ENCODE results near the gene ZNG1C. TPM values are rescaled to one million over a fixed set of nuclear protein-coding genes. Genes with fewer than 3 reads are reported as not detected.
"Not testable (repeated sequence)": the region's sequence is repeated elsewhere in the genome, so short reads cannot be mapped to it uniquely, and the experiment has no call there.

The ZNG1C gene
- polyA plus RNA-seq (ENCODE audit: insufficient read length) = 26.3 TPM
- long read RNA-seq, donor 1, partial matches to known transcripts = 12 of 16 reads
- long read RNA-seq, donor 1, other reads (novel, unspliced or antisense) = 0 of 16 reads
- long read RNA-seq, donor 2, transcript CBWD3-206 (3 exons, 1,736 nt) = major isoform, 8 of 16 reads
- long read RNA-seq, donor 2, partial matches to known transcripts = 6 of 16 reads
- long read RNA-seq, donor 2, other reads (novel, unspliced or antisense) = 0 of 16 reads
- long read RNA-seq, donor 3, partial matches to known transcripts = 5 of 9 reads
- long read RNA-seq, donor 3, other reads (novel, unspliced or antisense) = 0 of 9 reads
- long read RNA-seq, donor 4, partial matches to known transcripts = 0 of 1 reads
- long read RNA-seq, donor 4, other reads (novel, unspliced or antisense) = 0 of 1 reads
- long read RNA-seq, donor 5, transcript CBWD3-206 (3 exons, 1,736 nt) = major isoform, 6 of 6 reads
- long read RNA-seq, donor 5, partial matches to known transcripts = 0 of 6 reads
- long read RNA-seq, donor 5, other reads (novel, unspliced or antisense) = 0 of 6 reads
- long read RNA-seq, donor 6, transcript CBWD3-206 (3 exons, 1,736 nt) = major isoform, 10 of 15 reads
- long read RNA-seq, donor 6, partial matches to known transcripts = 5 of 15 reads
- long read RNA-seq, donor 6, other reads (novel, unspliced or antisense) = 0 of 15 reads
- long read RNA-seq, donor 7, transcript CBWD3-206 (3 exons, 1,736 nt) = major isoform, 5 of 15 reads
- long read RNA-seq, donor 7, partial matches to known transcripts = 10 of 15 reads
- long read RNA-seq, donor 7, other reads (novel, unspliced or antisense) = 0 of 15 reads
- long read RNA-seq, donor 8, partial matches to known transcripts = 0 of 2 reads
- long read RNA-seq, donor 8, other reads (novel, unspliced or antisense) = 0 of 2 reads

GRCh38 chr9:68241683-68242082, at the start of gene ZNG1C:
Gene ZNG1C, plus strand, starts transcription at chr9:68241983. Its CDS starts 49 bp downstream, at chr9:68242032.
- DNase-seq = not testable (repeated sequence)

- DNase-seq = not testable (repeated sequence)
These were observed 654 bp downstream of the ZNG1C start for GRCh38 chr9:68242437-68242836.

GRCh38 chr9:68281041-68281440, 39.3 kb downstream of the ZNG1C start:
- DNase-seq = not testable (repeated sequence)

GRCh38 chr9:68302567-68302966, 60.8 kb downstream of the ZNG1C start, which contains the start of gene FOXD4L3:
Gene FOXD4L3, plus strand, starts transcription at chr9:68302867. Its CDS starts 85 bp downstream, at chr9:68302952.
- not testable (repeated sequence) for DNase-seq

- DNase-seq = not testable (repeated sequence)
These were observed 62.0 kb downstream of the ZNG1C start for GRCh38 chr9:68303771-68304170.

GRCh38 chr9:68304212-68304611, 62.4 kb downstream of the ZNG1C start:
- DNase-seq = not testable (repeated sequence)

- DNase-seq = not testable (repeated sequence)
These were observed 63.0 kb downstream of the ZNG1C start for GRCh38 chr9:68304777-68305176.

- not testable (repeated sequence) for DNase-seq
These were observed 64.0 kb downstream of the ZNG1C start for GRCh38 chr9:68305680-68306285.

- DNase-seq = not testable (repeated sequence)
These were observed 64.7 kb downstream of the ZNG1C start for GRCh38 chr9:68306391-68306964.

- not testable (repeated sequence) for DNase-seq
These were observed 65.3 kb downstream of the ZNG1C start for GRCh38 chr9:68307127-68307526.

GRCh38 chr9:68307654-68308053, 65.9 kb downstream of the ZNG1C start:
- DNase-seq = not testable (repeated sequence)

GRCh38 chr9:68311208-68311607, 69.4 kb downstream of the ZNG1C start:
- DNase-seq = not testable (repeated sequence)

GRCh38 chr9:68318209-68318608, 76.4 kb downstream of the ZNG1C start:
- DNase-seq = not testable (repeated sequence)

GRCh38 chr9:68323749-68324148, 82.0 kb downstream of the ZNG1C start:
- DNase-seq = not testable (repeated sequence)

GRCh38 chr9:68324518-68324917, 82.7 kb downstream of the ZNG1C start:
- not testable (repeated sequence) for DNase-seq

- DNase-seq = not testable (repeated sequence)
These were observed 87.3 kb downstream of the ZNG1C start for GRCh38 chr9:68329106-68329505.

GRCh38 chr9:68330531-68331173, 88.9 kb downstream of the ZNG1C start:
- DNase-seq = not testable (repeated sequence)

GRCh38 chr9:68332122-68332521, 90.3 kb downstream of the ZNG1C start:
- not testable (repeated sequence) for DNase-seq

- not testable (repeated sequence) for DNase-seq
These were observed 94.2 kb downstream of the ZNG1C start for GRCh38 chr9:68335935-68336334.

- not testable (repeated sequence) for DNase-seq
These were observed 95.0 kb downstream of the ZNG1C start for GRCh38 chr9:68336639-68337339.

Data from left kidney (tissue), 8 donors.